A549 treated with RU486 at 1 μM for 4 hours (cell line): Measurements from ENCODE around the gene SLC29A3. TPM values are rescaled to one million over a fixed set of nuclear protein-coding genes. Genes with fewer than 3 reads are reported as not detected.

Experiments
- total RNA-seq: library from RNA; stranded (reverse); fragments of 200-300 nt; extraction: Qiagen RNA extraction; gene quantifications from 5 replicates; pipeline ENCODE4 v1.2.3, GENCODE V29; 2022; ENCODE audit warnings: low read depth

The SLC29A3 gene
- total RNA-seq: 15.1 to 19.4 TPM (median 16.3 TPM) in 5 replicates

DNA sequence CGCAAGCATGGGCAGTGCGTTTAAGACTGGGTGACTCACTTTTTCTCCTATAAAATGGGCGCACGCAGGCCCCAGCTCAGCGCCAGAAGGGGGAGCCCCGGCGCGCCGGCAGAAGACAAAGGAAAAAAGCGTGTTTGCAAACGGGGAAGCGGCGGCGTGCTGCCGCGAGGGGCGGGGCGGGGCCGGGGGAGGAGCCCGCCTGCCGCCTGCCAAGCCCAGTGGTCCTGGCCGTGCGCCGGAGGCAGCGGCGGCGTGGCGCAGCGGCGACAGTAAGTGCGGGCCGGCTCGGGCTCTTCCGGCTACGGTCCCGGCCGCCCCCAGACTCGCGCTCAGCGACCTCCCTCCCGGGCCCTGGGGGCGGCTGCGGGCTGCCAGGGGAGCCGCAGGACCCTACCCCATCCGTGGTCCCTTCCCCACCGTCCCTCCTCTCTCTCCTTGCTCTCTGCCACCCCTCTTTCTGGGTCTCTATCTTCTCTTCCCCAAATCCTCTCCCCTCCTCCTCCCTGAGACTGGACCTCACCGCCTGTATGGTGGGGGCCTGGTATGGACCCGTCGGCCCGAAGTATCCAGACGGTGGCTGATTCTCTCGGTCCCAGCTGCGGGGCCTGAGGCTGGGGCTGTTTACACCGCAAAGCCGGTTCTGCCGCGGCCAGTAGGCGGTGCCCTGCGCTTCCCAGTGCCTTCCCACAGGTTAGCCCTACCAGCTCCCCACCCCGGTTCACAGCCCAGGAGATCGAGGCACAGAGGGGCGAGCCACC is at the start of gene SLC29A3:
Gene SLC29A3 (plus strand): TSS at position 218 of the 758 bp plus-strand sequence. CDS start 51 bp downstream, at position 269.

DNA sequence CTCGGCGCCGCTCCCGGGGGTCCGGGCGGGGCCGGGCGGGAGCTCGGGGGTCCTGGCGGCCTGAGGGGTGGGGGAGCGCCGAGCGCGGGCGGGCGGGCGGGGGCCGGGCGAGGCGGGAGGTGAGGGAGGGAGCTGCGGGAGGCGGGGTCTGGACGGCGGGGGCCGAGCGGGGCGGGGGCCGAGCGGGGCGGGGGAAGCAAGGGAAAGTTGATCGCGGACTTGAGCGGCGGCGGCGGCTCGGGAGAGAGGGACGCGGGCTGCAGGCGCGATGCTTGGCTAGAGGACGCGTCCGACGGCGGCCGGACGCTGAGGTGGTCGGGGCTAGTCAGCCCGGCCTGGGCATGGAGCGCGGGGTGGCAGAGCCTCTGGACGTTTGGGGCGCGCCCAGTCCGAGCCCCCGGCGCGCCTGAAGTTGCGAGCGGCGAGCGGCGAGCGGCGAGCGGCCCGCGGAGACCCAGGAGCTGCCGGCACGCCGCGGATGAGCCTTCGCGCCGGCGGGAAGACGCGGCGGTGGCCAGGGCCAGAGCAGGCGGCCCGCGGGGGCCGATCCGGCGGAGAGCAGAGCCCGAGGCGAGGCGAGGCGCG is 77.7 kb downstream of the SLC29A3 start, which contains the start of gene CDH23:
Gene CDH23 (plus strand): TSS at position 210 of the 585 bp plus-strand sequence. CDS start 42,912 bp downstream, outside the sequence.

Other genes with a start within 250 kb of the SLC29A3 start
- gene UNC5B, start 106.7 kb upstream of the SLC29A3 start, total RNA-seq: 0.48 to 0.83 TPM (median 0.76 TPM) in 5 replicates
- 1.9 to 3.2 TPM (median 2.8 TPM) in 5 replicates for gene CDH23, start 77.7 kb downstream of the SLC29A3 start, total RNA-seq